PC-3 (cell line): ENCODE results near the gene SCIN. TPM values are rescaled to one million over a fixed set of nuclear protein-coding genes. Genes with fewer than 3 reads are reported as not detected.
A peak's percentile ranks its signal among the peaks of the same experiment; 100 is the strongest.

ENCODE experiments used
- ATAC-seq: fragments of 200-7000 bp; cut with Tn5 transposase; 2 replicates; pipeline ENCODE4 v1.9.1; 2020; ENCODE audit warnings: mild to moderate bottlenecking, moderate library complexity
- BruUV-seq: library from RNA; stranded (reverse); fragments of 400-500 nt; replicated peaks from 2 replicates; lab custom pipeline; 2021; lab: Mats Ljungman, UMichigan
- CTCF ChIA-PET: fragments of 300-600 bp; sonication (Branson Sonifier 250); formaldehyde crosslinking; loops from one replicate; lab custom pipeline; 2022; ENCODE audit warnings: antibody characterized with exemption; lab: Charles Lee
- POLR2A ChIA-PET: fragments of 300-600 bp; sonication (Branson Sonifier 250); formaldehyde crosslinking; loops from one replicate; lab custom pipeline; 2022; ENCODE audit warnings: antibody characterized with exemption; ENCODE audit not compliant: unreplicated experiment; lab: Charles Lee
- DNase-seq: peaks from one replicate; pipeline ENCODE4 v3.0.0-alpha.2; 2015
- H2AFZ ChIP-seq: fragments of 300-600 bp; sonication (generic); 2 replicates; pipeline ENCODE4 v1.6.0; 2016; ENCODE audit warnings: antibody characterized with exemption, low read length
- H3F3A ChIP-seq: fragments of 300-600 bp; sonication (generic); one replicate; pipeline ENCODE4 v1.6.0; 2017; ENCODE audit warnings: antibody characterized with exemption, low read length, control low read depth, mild to moderate bottlenecking; ENCODE audit not compliant: unreplicated experiment
- H3K27ac ChIP-seq: fragments of 300-600 bp; sonication (generic); 2 replicates; pipeline ENCODE4 v1.5.1; 2016; ENCODE audit warnings: mild to moderate bottlenecking, low read length
- H3K27me3 ChIP-seq: fragments of 300-600 bp; sonication (generic); 2 replicates; pipeline ENCODE4 v1.6.1; 2016; ENCODE audit warnings: low read length, mixed read lengths
- H3K36me3 ChIP-seq: fragments of 300-600 bp; sonication (generic); 2 replicates; pipeline ENCODE4 v1.6.1; 2016; ENCODE audit warnings: low read depth, mixed run types, low read length, mixed read lengths
- H3K4me1 ChIP-seq: fragments of 300-600 bp; sonication (generic); 2 replicates; pipeline ENCODE4 v1.5.1; 2016; ENCODE audit warnings: low read length; ENCODE audit not compliant: insufficient read depth
- H3K4me2 ChIP-seq: fragments of 300-600 bp; sonication (generic); 2 replicates; pipeline ENCODE4 v1.6.0; 2016; ENCODE audit warnings: low read length
- H3K4me3 ChIP-seq: fragments of 300-600 bp; sonication (generic); 2 replicates; pipeline ENCODE4 v1.5.1; 2016; ENCODE audit warnings: mild to moderate bottlenecking, low read length, mixed read lengths
- H3K79me2 ChIP-seq: fragments of 300-600 bp; sonication (generic); 2 replicates; pipeline ENCODE4 v1.6.1; 2017; ENCODE audit warnings: low read length, mixed read lengths
- H3K9ac ChIP-seq: fragments of 300-600 bp; sonication (generic); 2 replicates; pipeline ENCODE4 v1.6.0; 2016; ENCODE audit warnings: mild to moderate bottlenecking, low read length
- H3K9me2 ChIP-seq: fragments of 300-600 bp; sonication (generic); replicated peaks from 2 replicates; pipeline ENCODE4 v1.6.1; 2016; ENCODE audit warnings: mixed run types, low read length, mixed read lengths
- H3K9me3 ChIP-seq: fragments of 300-600 bp; sonication (generic); 2 replicates; pipeline ENCODE4 v1.6.1; 2016; ENCODE audit warnings: low read length, mixed read lengths
- H4K20me1 ChIP-seq: fragments of 300-600 bp; sonication (generic); 2 replicates; pipeline ENCODE4 v1.6.1; 2016; ENCODE audit warnings: low read length, mixed read lengths
- CTCF ChIP-seq: fragments of 300-600 bp; sonication (generic); conservative IDR thresholded peaks from 2 replicates; pipeline ENCODE4 v1.5.1; 2017; ENCODE audit warnings: antibody characterized with exemption, low read depth, mild to moderate bottlenecking, low read length
- EZH2 ChIP-seq: fragments of 300-600 bp; sonication (generic); IDR thresholded peaks from one replicate; pipeline ENCODE4 v1.6.1; 2017; ENCODE audit warnings: antibody characterized with exemption, mild to moderate bottlenecking, low read length; ENCODE audit not compliant: unreplicated experiment
- EZH2phosphoT487 ChIP-seq: fragments of 300-600 bp; sonication (generic); IDR thresholded peaks from 2 replicates; pipeline ENCODE4 v1.6.1; 2018; ENCODE audit warnings: mild to moderate bottlenecking, antibody characterized with exemption, low read length, borderline replicate concordance
- intact Hi-C: fragments of 100-400 bp; cut with micrococcal nuclease; formaldehyde crosslinking; loops from 2 replicates; pipeline ENCODE4 v1.9.0; 2023
- total RNA-seq: library from RNA; depleted of rRNA; stranded (reverse); fragments of >200 nt; gene quantifications from 2 replicates; pipeline ENCODE4 v1.2.3, GENCODE V29; 2014

The SCIN gene
- total RNA-seq, 1 experiment from 2014 or later = 0.91 TPM

GRCh38 chr7:12685550-12685949 lies 115.0 kb downstream of the SCIN start:
- H2AFZ ChIP-seq = peak overlapping the region; percentile 91
- H3K9me2 ChIP-seq = no peaks in the 10 kb centered on the region
- no TSS peak for BruUV-seq
- H3K4me1 ChIP-seq = peaks cover 28% of the 10 kb centered on the region
- ChIA-PET POLR2A (interaction anchor here (0.6 kb wide), 1 partner anchor 20 kb away, joined by 6 read pairs; no protein-coding TSS in a partner anchor), CTCF (interaction anchor here (0.6 to 2.4 kb wide), 8 partner anchors 21 to 513 kb away, joined by 3 to 15 read pairs (median 6); no protein-coding TSS in a partner anchor)
- H4K20me1 ChIP-seq = peaks cover 23% of the 10 kb centered on the region
- peak overlapping the region; percentile 83 for H3K4me2 ChIP-seq
- H3K36me3 ChIP-seq = no peaks in the 10 kb centered on the region
- peak overlapping the region; percentile 92 for H3K4me3 ChIP-seq
- H3K9me3 ChIP-seq = no peaks in the 10 kb centered on the region
- ATAC-seq (peak; percentile 6), DNase-seq (peak; percentile 85)
- intact Hi-C loops = loop anchor here (1.0 to 5.0 kb wide), 3 partner anchors 494 to 578 kb away; no protein-coding TSS in a partner anchor
- H3K9ac ChIP-seq = peak overlapping the region; percentile 86
- peaks cover 30% of the 10 kb centered on the region for H3K79me2 ChIP-seq
- TF ChIP-seq EZH2 (no peak), CTCF (peak; percentile 82), EZH2phosphoT487 (no peak)
- no peaks in the 10 kb centered on the region for H3F3A ChIP-seq
- no peaks in the 10 kb centered on the region for H3K27me3 ChIP-seq
- peak overlapping the region; percentile 71 for H3K27ac ChIP-seq

- intact Hi-C loops = loop anchor here (1.0 to 5.0 kb wide), 3 partner anchors 256 to 511 kb away; no protein-coding TSS in a partner anchor
- Histone ChIP-seq H3K4me3 (peak overlapping the region; percentile 92), H3K9me3 (no peaks in the 10 kb centered on the region), H3K27ac (peak overlapping the region; percentile 71), H3K36me3 (0 out of 2 replicates have a peak, but pooled peaks cover 3% of the 10 kb centered on the region), H3K4me1 (peaks cover 32% of the 10 kb centered on the region), H3F3A (no peaks in the 10 kb centered on the region), H2AFZ (peak overlapping the region; percentile 91), H3K27me3 (no peaks in the 10 kb centered on the region), H4K20me1 (peaks cover 27% of the 10 kb centered on the region), H3K9ac (peak overlapping the region; percentile 86), H3K79me2 (peaks cover 37% of the 10 kb centered on the region), H3K9me2 (no peaks in the 10 kb centered on the region), H3K4me2 (peak overlapping the region; percentile 84)
- ATAC-seq (peak; percentile 68), DNase-seq (peak; percentile 95)
- CTCF ChIA-PET = interaction anchor here (0.5 to 2.4 kb wide), 20 partner anchors 20 to 512 kb away, joined by 3 to 15 read pairs (median 4); no protein-coding TSS in a partner anchor
- TF ChIP-seq EZH2phosphoT487 = peak; percentile 89
- TF ChIP-seq EZH2 = no peak
- TF ChIP-seq CTCF = peak; percentile 63
- POLR2A ChIA-PET = interaction anchor here (0.5 to 1.1 kb wide), 5 partner anchors 20 to 257 kb away, joined by 3 to 7 read pairs (median 3); no protein-coding TSS in a partner anchor
- TSS peak; percentile 87 for BruUV-seq
These were observed 115.8 kb downstream of the SCIN start for GRCh38 chr7:12686234-12686890.
